GM19193 (cell line): ENCODE results near the gene TPPP2.

Experiments
- POLR2A ChIP-seq: IDR thresholded peaks from 4 replicates; pipeline ENCODE4 v1.6.1; 2011; ENCODE audit not compliant: insufficient read depth, insufficient read length; ENCODE audit errors: extremely low read depth

TPPP2 gene

DNA sequence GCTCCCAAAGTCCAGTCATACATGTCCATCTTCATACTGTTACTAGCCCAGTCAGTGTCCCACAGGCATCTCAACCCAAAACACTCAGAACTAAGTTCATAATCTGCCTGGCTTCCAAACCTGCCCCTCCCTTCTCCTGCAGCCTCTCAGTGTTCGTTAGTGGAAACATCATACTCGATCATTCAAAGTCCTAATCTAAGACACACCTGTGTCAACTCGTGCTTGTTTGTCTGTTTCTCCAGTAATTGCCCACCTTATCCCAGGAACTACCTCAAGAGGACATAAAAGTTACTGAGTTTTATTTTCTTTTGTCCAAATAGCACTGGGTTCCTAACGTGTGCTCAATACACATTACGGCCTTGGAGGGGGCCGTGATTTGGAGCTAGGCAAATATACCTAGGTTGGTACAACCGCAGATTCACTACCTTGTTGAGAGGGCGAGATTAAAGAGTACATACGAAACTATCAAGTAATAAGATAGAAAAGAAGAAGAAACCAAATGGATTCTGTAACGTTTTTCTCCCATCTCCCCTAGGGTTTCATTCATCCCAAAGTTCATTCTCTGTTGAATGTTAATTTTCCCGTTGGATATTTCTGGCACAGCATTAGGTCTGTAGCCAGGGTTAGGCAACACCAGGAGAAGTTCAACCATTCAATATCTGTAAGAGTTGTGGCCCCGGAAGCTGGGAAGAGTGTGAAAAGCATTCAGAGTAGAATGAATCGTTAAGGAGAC is 30.8 kb downstream of the TPPP2 start:
- TF ChIP-seq POLR2A: no peak

GRCh38 chr14:21061347-21061668 is 31.3 kb downstream of the TPPP2 start:
- no peak for TF ChIP-seq POLR2A

DNA sequence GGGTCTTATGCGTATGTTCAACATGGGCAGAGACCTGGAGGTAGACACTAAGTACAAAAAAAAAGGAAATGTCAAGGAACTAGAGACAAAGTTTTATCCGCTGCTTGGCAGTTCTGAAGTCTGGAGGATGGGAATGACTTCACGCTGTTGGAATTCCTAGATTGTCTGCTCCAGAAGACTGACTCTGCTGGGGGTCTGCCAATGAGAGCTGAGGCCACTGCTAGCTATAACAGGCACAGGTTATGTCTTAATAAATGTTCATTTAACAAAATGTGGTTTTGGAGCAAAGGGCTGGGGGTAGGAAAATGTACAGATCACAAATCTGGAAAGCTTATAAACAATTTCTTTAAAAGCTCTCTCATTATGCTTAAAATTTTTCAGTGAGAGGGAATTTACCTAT is 33.5 kb downstream of the TPPP2 start:
- TF ChIP-seq POLR2A: no peak

DNA sequence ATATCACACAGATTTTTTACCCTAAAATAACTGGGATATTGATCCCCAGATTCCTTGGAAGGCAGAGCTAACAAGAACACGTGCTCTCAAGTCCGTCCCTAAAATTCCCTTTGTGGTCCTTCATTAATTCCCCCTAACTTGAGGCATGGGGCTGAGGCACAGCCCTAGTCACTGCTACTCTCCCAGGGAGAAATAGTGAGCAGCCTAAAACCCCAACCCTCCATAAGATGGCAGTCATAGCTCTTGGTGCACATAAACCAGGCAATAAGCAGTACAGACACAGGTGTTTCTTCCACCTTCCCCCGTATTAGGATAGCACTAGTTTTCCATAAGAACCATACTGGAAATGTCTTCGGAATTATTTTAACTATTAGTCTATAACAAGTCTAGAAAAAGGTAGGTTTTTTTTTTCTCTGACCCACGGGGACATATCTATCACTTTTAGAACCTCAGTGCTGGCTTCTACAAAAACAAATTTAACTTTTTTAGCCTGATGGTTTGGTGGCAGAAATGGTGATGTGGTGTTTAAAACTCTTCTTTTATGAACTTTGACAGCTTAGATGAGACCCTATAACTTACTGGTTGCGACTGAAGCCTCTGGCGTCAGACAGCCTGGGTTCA is 37.0 kb downstream of the TPPP2 start:
- no peak for TF ChIP-seq POLR2A

DNA sequence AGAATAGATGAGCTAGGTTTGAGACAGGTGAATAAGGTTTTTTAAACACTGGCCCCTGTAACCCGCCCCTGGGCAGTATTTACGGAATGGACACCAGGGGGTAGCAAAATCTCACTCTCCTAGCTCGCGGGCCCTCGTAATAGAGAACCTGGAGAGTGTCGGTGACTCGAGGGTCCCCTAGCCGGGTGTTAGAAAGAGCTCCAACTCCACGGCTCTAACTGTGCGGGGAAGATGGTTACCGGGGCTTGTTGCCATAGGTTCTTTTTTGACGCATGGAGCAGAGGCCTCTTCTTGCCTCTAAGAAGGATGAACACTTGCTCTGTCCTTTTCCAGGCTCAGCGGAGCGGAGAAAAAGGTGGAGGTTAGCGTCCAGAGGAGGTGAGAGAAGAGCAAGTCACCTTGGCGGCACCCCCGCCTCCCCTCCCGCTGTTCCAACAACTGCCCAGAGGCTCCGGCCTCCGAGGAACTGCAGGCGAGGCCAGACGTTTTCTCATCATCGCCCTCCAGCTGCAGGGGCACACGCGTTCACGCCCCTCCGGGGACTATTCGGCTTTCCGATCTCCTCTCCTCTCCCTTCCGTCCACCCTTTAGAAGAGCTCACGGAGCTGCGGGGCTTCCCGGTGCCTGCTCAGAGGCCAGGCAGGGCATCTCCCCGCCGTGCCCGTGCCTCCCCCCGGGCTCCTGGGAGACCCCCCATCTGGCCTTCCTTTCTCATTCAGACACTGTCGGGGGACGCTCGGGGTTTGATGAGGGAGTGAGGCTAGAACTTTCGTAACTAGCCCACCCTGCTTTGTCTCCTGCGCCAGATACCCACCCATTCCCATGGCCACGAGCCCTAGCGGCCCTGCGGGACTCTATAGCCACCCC is 38.7 kb downstream of the TPPP2 start:
- no peak for TF ChIP-seq POLR2A

DNA sequence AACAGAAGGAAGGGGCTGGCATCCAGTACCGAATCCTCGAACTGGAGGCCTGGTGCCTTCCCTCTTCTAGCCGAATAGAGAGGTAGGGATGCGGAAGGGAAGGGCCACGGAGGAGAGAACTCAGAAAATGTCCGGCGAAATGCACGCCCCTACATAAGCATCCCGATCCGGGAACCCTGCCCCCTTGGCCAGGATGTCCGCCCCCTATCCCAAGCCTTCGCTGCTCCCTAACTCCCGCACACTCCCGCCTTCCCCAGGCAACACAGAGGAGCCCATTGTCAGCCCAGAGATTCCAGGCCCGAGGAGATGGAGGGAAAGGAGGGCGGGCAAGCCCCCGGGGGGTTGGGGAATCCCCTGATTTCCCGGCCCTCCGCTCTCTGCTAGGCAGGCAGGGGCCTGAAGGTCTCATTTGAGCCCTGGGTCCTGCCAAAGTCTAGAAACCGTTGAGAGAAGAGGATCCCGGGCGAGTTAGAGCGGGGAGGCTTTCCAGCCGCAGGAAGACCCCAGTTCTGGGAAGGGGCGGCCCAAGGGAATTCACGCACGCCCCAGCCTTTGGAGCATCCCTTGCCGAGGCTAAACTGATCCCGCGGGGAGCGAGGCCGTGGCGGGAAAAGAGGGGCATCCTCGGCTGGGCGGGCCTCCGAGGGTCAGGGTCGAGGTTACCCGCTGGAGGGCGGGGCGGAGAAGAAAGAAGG is 39.5 kb downstream of the TPPP2 start:
- TF ChIP-seq POLR2A: no peak

DNA sequence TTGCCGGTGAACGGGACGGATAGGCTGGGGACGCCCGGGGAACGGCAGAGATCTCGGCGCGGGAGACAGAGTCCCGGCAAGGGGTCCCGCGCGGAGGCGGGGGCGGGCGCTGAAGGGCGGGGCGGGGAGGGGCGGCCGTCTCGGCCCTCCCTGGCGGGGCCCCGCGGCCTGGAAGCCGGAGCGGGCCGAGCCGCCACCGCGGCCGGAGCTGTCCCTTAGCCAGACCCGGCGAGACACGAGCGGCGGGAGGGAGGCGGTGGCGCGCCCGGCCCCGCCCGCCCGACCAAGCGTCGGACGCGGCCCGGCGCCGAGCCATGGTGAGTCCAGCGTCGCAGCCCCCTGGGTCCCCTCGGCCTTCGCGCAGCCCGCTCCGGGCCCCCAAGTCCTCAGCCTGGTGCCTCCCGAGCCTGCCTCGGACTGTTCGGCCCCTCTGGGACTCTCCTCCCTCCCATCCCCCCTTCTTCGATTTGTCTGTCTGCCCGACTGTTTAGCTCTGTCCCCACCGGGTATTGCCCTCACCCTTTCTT is 40.1 kb downstream of the TPPP2 start, which contains the start of gene ARHGEF40:
ARHGEF40 (plus strand) TSS at position 222 of the 527 bp plus-strand sequence; CDS start at position 315, 93 bp downstream.
- TF ChIP-seq POLR2A: no peak

DNA sequence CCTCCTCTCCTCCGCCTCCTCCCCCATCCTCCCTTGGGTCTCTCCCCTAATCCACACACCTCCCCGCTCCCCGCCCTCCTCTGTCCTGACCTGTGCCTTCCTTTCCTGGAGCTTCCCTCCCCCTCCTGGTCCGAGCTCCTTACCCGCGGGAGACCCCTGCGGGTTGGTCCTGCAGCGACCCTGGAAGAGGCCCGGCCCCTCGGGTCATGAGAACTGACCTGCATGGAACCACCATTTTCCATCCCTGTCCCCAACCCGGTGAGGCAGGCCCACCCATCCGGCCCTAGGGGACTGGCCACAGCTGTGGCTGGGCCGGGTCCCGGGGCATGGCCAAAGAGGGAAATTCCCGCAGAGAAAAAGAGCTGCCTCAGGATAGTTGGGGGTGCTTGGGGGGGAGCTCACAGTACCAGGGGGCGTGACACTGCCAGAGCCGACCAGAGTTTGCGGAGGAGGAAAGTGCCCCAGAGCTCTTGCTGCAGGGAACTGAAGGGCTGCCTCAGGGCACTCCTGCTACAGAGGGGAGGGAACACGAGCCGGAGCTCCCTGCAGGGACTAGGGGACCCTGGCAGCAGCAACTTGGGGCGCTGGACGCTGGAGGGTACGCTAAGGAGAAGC is 40.7 kb downstream of the TPPP2 start:
- TF ChIP-seq POLR2A: no peak

DNA sequence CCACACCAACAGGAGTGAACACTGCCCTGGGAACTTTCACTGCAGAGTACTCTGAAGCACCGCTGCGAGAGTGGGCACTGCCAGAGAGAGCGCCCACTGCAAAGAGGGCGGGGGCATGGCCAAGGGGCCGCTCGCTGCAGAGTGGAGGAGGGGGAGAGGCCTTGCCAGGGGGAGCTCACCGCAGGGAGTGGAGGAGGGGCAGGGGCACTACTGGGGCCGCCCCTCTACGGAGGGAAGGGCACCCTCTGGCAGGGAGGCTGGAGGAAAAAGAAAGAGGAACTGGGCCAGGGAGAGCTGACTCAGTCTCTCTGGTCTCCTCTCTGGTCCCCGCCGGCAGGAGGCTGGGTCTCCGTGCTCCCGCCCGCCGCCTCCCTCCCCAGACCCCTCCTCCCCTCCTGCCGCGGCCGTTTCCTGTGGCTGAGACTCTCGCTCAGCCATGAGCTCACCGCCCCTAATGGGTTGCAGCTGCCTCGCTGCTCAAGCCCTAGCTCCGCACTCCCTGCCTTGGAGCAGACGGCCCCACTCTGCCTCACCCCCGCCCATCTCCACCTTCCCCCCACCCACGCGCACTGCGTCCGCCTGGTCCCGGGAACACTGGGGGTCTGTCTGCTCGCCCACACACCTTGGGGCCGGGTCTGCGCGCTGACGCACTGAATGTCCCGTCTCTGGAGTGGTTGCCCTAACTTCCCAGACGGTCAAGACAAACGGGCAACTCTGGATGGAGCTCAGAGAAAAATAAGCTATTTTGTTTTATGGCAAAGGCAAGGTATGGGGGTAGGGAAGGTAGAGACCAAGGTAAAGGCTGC is 41.4 kb downstream of the TPPP2 start:
- TF ChIP-seq POLR2A: no peak

DNA sequence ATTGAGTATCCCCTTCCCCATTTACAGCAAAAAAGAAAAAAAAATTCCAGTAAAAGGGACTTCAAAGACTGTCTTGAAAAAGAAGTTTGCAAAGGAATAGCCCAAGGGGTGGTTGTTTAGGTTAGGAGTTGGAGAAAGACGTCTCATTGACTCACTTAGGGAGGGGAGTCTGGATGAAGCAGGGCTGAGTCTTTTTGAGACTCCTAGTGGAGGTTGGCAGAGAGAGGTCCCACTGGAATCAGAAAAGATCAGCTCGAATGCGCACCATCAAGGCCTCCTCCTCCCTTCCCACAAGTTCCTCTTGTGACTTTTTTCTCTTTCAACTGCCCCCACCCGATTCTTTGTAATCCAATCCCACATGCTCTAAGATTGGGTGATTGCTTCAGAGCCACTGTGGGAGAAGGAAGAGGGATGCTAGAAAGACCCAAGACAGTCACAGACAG is 42.0 kb downstream of the TPPP2 start:
- no peak for TF ChIP-seq POLR2A

DNA sequence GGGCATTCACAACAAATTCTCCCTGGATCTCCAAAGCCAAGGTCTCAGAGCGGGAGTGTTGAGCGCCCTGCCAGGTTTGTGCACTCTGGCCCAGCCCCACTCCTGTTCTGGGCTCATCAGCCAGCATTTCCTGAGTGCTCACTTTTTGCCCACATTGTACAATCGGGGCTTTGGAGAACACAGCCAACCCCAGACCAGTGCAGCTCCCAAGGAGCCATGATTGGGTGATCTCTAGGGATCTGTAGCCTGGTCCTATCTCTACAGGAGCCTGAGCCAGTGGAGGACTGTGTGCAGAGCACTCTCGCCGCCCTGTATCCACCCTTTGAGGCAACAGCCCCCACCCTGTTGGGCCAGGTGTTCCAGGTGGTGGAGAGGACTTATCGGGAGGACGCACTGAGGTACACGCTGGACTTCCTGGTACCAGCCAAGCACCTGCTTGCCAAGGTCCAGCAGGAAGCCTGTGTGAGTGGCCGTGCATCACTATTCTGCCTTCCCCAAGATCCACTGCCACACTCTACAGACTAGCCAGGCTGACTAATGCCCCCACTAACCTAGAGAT is 42.8 kb downstream of the TPPP2 start:
- no peak for TF ChIP-seq POLR2A

DNA sequence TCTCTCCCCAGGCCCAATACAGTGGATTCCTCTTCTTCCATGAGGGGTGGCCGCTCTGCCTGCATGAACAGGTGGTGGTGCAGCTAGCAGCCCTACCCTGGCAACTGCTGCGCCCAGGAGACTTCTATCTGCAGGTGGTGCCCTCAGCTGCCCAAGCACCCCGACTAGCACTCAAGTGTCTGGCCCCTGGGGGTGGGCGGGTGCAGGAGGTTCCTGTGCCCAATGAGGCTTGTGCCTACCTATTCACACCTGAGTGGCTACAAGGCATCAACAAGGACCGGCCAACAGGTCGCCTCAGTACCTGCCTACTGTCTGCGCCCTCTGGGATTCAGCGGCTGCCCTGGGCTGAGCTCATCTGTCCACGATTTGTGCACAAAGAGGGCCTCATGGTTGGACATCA is 43.9 kb downstream of the TPPP2 start:
- no peak for TF ChIP-seq POLR2A
